ENCODE measurements around the gene TMEM198. TPM values are rescaled to one million over a fixed set of nuclear protein-coding genes. Genes with fewer than 3 reads are reported as not detected.

TMEM198 gene
- total RNA-seq, 1 donor from 2014 or later = 1.6 TPM

GRCh38 chr2:219520079-219520478 is 23.7 kb upstream of the TMEM198 start:
- TF ChIP-seq, protein P1, sequence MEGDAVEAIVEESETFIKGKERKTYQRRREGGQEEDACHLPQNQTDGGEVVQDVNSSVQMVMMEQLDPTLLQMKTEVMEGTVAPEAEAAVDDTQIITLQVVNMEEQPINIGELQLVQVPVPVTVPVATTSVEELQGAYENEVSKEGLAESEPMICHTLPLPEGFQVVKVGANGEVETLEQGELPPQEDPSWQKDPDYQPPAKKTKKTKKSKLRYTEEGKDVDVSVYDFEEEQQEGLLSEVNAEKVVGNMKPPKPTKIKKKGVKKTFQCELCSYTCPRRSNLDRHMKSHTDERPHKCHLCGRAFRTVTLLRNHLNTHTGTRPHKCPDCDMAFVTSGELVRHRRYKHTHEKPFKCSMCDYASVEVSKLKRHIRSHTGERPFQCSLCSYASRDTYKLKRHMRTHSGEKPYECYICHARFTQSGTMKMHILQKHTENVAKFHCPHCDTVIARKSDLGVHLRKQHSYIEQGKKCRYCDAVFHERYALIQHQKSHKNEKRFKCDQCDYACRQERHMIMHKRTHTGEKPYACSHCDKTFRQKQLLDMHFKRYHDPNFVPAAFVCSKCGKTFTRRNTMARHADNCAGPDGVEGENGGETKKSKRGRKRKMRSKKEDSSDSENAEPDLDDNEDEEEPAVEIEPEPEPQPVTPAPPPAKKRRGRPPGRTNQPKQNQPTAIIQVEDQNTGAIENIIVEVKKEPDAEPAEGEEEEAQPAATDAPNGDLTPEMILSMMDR (conservative IDR thresholded peaks at IDR 0.05; ENCODE audit: low read depth, low read length) = no peak
- no peak for DNase-seq (ENCODE audit: low read depth)

GRCh38 chr2:219521066-219521880 is 22.6 kb upstream of the TMEM198 start:
- no peak overlapping the region for H3K4me3 ChIP-seq (ENCODE audit: low read depth, low read length)
- DNase-seq (ENCODE audit: low read depth) = no peak
- TF ChIP-seq, protein P1 (conservative IDR thresholded peaks at IDR 0.05; ENCODE audit: low read depth, low read length) = peak; percentile 73

More at GRCh38 chr2:219520079-219520478, 23.7 kb upstream of the TMEM198 start:
- no peak overlapping the region for H3K4me3 ChIP-seq (ENCODE audit: low read depth, low read length)

DNA sequence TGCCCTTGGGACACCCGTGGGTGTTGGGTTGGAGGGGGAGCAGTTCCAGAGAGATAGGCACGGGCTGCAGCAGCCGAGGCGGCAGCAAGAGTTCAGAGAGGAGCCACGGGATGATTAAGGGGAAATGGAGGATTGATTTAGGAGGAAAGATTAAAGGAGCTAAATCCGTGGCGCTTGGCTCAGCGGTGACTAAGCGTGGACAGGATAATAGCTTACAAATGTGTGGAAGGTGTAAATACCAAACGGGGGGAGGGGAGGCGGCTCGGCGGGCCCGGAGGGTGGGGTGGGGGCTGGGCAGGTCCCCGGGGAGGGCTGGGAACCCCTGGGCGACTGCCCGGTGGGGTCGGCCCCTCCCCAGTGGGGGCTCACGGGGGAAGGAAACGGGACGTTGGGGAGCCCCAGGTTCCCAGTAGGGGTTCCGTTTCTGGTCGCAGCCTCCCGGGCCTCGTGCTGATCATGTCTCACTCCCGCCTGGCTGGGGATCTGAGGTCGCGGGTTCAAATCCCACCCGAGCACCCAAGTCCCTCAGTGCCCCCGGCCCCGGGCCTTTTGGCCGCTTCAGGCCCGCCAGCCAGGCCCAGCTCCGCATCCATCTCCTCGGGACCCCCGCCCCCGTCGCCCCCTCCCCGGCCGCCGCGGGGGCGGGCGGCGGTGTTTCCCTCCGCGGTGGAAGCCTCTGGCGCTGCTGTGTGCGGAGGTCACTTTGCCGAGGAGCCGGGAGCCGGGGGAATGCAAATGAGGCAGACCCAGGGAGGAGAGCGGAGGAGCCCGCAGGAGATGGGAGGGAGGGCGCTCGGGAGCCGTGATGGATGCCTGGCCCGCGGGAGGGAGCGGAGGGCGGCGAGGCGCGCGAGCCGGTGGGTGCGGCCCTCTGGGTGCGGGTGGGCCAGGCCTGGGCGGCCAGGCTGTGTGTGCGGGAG is 21.5 kb upstream of the TMEM198 start:
- DNase-seq (ENCODE audit: low read depth) = no peak
- TF ChIP-seq, protein P1 (conservative IDR thresholded peaks at IDR 0.05; ENCODE audit: low read depth, low read length) = no peak
- peak overlapping the region; percentile 40 for H3K4me3 ChIP-seq (ENCODE audit: low read depth, low read length)

DNA sequence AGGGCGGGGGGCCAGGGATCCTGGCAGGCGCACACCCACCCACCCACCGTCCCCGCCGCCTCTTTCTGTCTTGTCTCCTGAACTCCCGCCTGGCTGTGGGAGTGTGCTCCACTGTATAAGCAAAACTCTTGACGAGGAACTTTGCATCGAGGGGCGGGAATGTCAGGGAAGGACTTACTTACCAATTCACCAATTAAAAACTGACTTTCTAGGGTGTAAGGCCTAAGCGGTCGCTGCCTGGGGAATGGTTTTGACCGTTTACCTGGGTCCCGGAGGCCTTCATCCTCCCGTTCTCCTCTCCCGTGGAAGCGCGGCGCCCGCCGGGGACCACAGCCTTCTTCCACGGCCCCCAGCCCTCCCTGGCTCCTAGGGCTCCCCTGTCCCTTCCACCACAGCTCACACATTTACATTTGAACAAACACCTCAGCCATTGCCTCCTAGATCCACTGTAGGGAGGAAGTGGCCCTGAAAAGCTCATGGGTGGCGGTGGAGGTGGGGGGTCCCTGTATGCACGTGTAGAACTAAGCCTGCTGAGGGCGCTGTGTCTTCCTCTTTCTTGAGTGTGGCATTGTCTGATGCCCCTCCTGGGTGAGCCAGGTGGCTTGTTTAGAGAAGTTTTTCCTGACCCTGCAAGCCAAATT is 20.7 kb upstream of the TMEM198 start:
- TF ChIP-seq, protein P1 (conservative IDR thresholded peaks at IDR 0.05; ENCODE audit: low read depth, low read length) = peak; percentile 5
- H3K4me3 ChIP-seq (ENCODE audit: low read depth, low read length) = peak overlapping the region; percentile 40
- DNase-seq (ENCODE audit: low read depth) = no peak

DNA sequence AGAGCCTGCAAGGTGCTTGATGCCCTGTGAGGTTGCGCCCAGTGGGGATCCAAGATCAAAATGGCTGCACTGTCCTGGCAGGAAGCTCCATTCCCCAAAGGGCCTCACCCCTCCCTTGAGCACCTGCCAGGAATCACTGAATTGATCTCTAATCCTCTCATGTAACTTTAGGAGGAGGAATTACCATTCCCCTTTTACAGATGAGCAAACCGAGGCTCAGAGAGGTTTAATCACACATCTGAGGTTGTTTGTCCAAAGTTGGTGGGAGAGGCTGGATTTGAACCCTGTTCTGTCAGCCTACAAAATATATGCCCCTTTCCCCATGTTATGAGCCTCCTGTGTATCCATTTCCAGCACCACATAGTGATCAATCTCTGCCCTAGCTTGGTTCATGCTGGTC is 19.0 kb upstream of the TMEM198 start:
- no peak for DNase-seq (ENCODE audit: low read depth)
- TF ChIP-seq, protein P1 (conservative IDR thresholded peaks at IDR 0.05; ENCODE audit: low read depth, low read length) = no peak
- H3K4me3 ChIP-seq (ENCODE audit: low read depth, low read length) = no peak overlapping the region

DNA sequence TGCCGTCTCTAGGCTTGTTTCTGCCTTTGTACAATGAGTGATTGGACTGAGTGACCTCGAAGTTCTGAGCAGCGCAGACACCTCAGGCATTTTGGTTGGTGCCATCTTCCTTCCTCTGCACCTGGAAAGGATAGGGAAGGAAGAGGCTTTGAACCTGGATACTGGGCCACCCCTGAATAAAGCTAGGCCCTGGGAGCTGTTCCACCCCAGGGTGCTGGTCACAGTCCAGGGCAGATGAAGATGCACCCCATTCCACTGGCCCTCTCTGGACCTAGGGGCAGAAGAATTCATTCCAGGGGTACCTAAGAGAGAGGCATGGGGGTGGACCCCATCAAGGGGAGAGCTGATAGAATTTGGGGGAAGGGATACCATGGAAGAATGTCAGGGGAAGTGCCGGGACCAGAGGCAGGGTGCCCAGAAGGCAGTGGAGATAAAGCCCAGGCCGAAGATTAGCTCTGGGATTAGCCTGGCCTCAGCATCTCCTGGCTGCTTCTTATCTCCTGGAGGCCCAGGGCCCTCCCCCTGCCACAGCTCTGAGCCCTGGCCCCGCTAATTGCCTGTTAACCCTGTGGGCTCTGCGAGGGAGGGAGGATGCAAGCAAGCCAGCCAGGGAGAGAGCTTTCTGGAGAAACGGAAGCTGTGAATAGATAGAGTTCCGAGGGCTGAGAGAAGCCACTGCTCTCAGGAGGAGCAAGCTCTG is 18.1 kb upstream of the TMEM198 start:
- no peak for DNase-seq (ENCODE audit: low read depth)
- TF ChIP-seq, protein P1 (conservative IDR thresholded peaks at IDR 0.05; ENCODE audit: low read depth, low read length) = no peak
- no peak overlapping the region for H3K4me3 ChIP-seq (ENCODE audit: low read depth, low read length)
